Stomach (tissue), 9 donors: ENCODE measurements around the gene CDH23. TPM values are rescaled to one million over a fixed set of nuclear protein-coding genes. Genes with fewer than 3 reads are reported as not detected.

Source experiments
- DNase-seq, 2 donors: peaks; one replicate each; pipeline versions ENCODE4 v3.0.0 to v3.0.0-alpha.2; 2013 to 2019
- H3K27ac ChIP-seq, 5 donors: fragments of 200-600 bp in 4 of 5; sonication (generic) in 4 of 5; one replicate each; pipeline ENCODE4 v1.5.1; 2013 to 2019; ENCODE audit warnings: mild to moderate bottlenecking in 1 of 5, moderate library complexity in 1 of 5
- H3K27me3 ChIP-seq, 3 donors: fragments of 200-600 bp; sonication (generic); one replicate each; pipeline ENCODE4 v1.5.1; 2017 to 2019; ENCODE audit warnings: mixed run types in 1 of 3
- H3K36me3 ChIP-seq, 4 donors: fragments of 200-600 bp; sonication (generic); 1 replicate in 3 of 4; 2 replicates in 1 of 4; pipeline ENCODE4 v1.5.1; 2016 to 2019
- H3K4me1 ChIP-seq, 4 donors: fragments of 200-600 bp; sonication (generic); one replicate each; pipeline ENCODE4 v1.5.1; 2016 to 2019
- H3K4me3 ChIP-seq, 4 donors: fragments of 200-600 bp; sonication (generic) in 3 of 4; one replicate each; pipeline ENCODE4 v1.5.1; 2016 to 2019; ENCODE audit warnings: mild to moderate bottlenecking in 1 of 4
- H3K9me3 ChIP-seq, 4 donors: fragments of 200-600 bp; sonication (generic); one replicate each; pipeline ENCODE4 v1.5.1; 2016 to 2019
- CTCF ChIP-seq, 7 experiments: fragments of 450-650 bp in 4 of 7; fragments of 200-600 bp in 3 of 7; sonication (generic) in 3 of 7; IDR thresholded peaks; one replicate each; pipeline ENCODE4 v1.5.1; 2016 to 2019; ENCODE audit warnings: antibody characterized with exemption in 7 of 7, control low read depth in 2 of 7, mild to moderate bottlenecking in 1 of 7
- EP300 ChIP-seq: sonication (generic); formaldehyde crosslinking; IDR thresholded peaks from one replicate; pipeline ENCODE4 v1.6.1; 2017; ENCODE audit warnings: antibody characterized with exemption
- POLR2A ChIP-seq, 4 donors: fragments of 450-650 bp; IDR thresholded peaks; one replicate each; pipeline ENCODE4 v1.6.1; 2016; ENCODE audit warnings: antibody characterized with exemption in 4 of 4, control low read depth in 2 of 4, mild to moderate bottlenecking in 1 of 4, moderate library complexity in 1 of 4
- POLR2AphosphoS5 ChIP-seq, 3 donors: sonication (generic); formaldehyde crosslinking; IDR thresholded peaks; one replicate each; pipeline ENCODE4 v1.6.1; 2016; ENCODE audit warnings: antibody characterized with exemption in 3 of 3
- WGBS, 5 donors: extraction: QIAGEN DNeasy Blood & Tissue Kit in 3 of 5; methylation state at CpG; one replicate each; pipeline versions ENCODE4 v1.1.5 to v1.1.7; 2013 to 2018; 5-methylcytosine and 5-hydroxymethylcytosine counted together
- intact Hi-C: fragments of 100-400 bp; cut with DNase I; formaldehyde crosslinking; loops from one replicate; pipeline ENCODE4 v1.15.1; 2023; ENCODE audit warnings: low total_unique reads
- polyA plus RNA-seq, 3 donors: library from polyadenylated mRNA; stranded (reverse); fragments of 200-250 nt; gene quantifications; one replicate each; pipeline ENCODE4 v1.2.3, GENCODE V29; 2013
- total RNA-seq, 5 donors: library from RNA; depleted of rRNA; stranded (reverse); fragments of >200 nt; gene quantifications; one replicate each; pipeline versions ENCODE4 v1.1.0 to v1.2.3, GENCODE V29; 2014 to 2016
- donor health status: healthy with polysubstance abuse.
- donor health status: Bipolar disorder and iron deficiency.
- donor health status: healthy.

CDH23 gene
- total and polyA plus RNA-seq, 8 donors: 0.31 to 8.2 (median 2.2) TPM

GRCh38 chr10:71637305-71637704 is 240.6 kb downstream of the CDH23 start:
- no peak for DNase-seq
- Histone ChIP-seq H3K4me1 (peaks cover 9 to 47% (median 22%) of the 10 kb centered on the region in 4 donors), H3K36me3 (no peaks in the 10 kb centered on the region), H3K27ac (peak overlapping the region in 2 of 5 donors; percentile 56 to 66), H3K4me3 (no peak overlapping the region), H3K9me3 (no peaks in the 10 kb centered on the region), H3K27me3 (peaks cover 0 to 2% (median 0%) of the 10 kb centered on the region in 3 donors)
- 79 to 92% (median 88%) methylated on average over 2 of the region's 2 CpGs for WGBS, 5 donors
- intact Hi-C loops: no loop called here
- TF ChIP-seq POLR2AphosphoS5 (IDR thresholded peaks at IDR 0.05) (no peak), POLR2A (IDR thresholded peaks at IDR 0.05) (no peak), CTCF (IDR thresholded peaks at IDR 0.05) (no peak), EP300 (no peak)

GRCh38 chr10:71638064-71638821 is 241.5 kb downstream of the CDH23 start:
- Histone ChIP-seq H3K4me3 (peak overlapping the region in 1 of 4 donors; percentile 0), H3K36me3 (no peaks in the 10 kb centered on the region), H3K9me3 (no peaks in the 10 kb centered on the region), H3K4me1 (peaks cover 9 to 47% (median 22%) of the 10 kb centered on the region in 4 donors), H3K27ac (peak overlapping the region in 3 of 5 donors; percentile 3 to 66 (median 56)), H3K27me3 (peaks cover 0 to 7% (median 0%) of the 10 kb centered on the region in 3 donors)
- DNase-seq: peak; percentile 49 to 75
- 45 to 56% (median 52%) methylated on average over 12 to 14 of the region's 14 CpGs for WGBS, 5 donors
- TF ChIP-seq POLR2AphosphoS5 (IDR thresholded peaks at IDR 0.05) (no peak), POLR2A (IDR thresholded peaks at IDR 0.05) (no peak), EP300 (no peak), CTCF (IDR thresholded peaks at IDR 0.05) (no peak)
- intact Hi-C loops: no loop called here

GRCh38 chr10:71638822-71639719 is 242.4 kb downstream of the CDH23 start:
- H3K27me3 ChIP-seq: peaks cover 0 to 14% (median 0%) of the 10 kb centered on the region in 3 donors
- peak; percentile 47 to 82 for DNase-seq
- peaks cover 9 to 47% (median 22%) of the 10 kb centered on the region in 4 donors for H3K4me1 ChIP-seq
- WGBS, 5 donors: 25 to 47% (median 29%) methylated on average over 18 to 24 of the region's 24 CpGs
- TF ChIP-seq EP300 (no peak), CTCF (IDR thresholded peaks at IDR 0.05) (no peak), POLR2AphosphoS5 (IDR thresholded peaks at IDR 0.05) (no peak), POLR2A (IDR thresholded peaks at IDR 0.05) (no peak)
- intact Hi-C loops: no loop called here
- peak overlapping the region in 3 of 5 donors; percentile 3 to 66 (median 56) for H3K27ac ChIP-seq
- H3K36me3 ChIP-seq: no peaks in the 10 kb centered on the region
- peak overlapping the region in 1 of 4 donors; percentile 0 for H3K4me3 ChIP-seq
- no peaks in the 10 kb centered on the region for H3K9me3 ChIP-seq

GRCh38 chr10:71640607-71641006 is 243.9 kb downstream of the CDH23 start:
- no peak overlapping the region for H3K27ac ChIP-seq
- H3K36me3 ChIP-seq: no peaks in the 10 kb centered on the region
- WGBS, 5 donors: 77 to 90% (median 79%) methylated on average over 9 of the region's 9 CpGs
- TF ChIP-seq CTCF (IDR thresholded peaks at IDR 0.05) (no peak), POLR2AphosphoS5 (IDR thresholded peaks at IDR 0.05) (no peak), POLR2A (IDR thresholded peaks at IDR 0.05) (no peak), EP300 (no peak)
- H3K27me3 ChIP-seq: peaks cover 0 to 29% (median 0%) of the 10 kb centered on the region in 3 donors
- peaks cover 9 to 35% (median 17%) of the 10 kb centered on the region in 4 donors for H3K4me1 ChIP-seq
- no peak for DNase-seq
- H3K4me3 ChIP-seq: no peak overlapping the region
- intact Hi-C loops: no loop called here
- H3K9me3 ChIP-seq: no peaks in the 10 kb centered on the region
